HL-60/S4 (cell line): ENCODE measurements around the gene CDH15.

ENCODE experiments used
- in situ Hi-C: fragments of 300-500 bp; cut with MboI; formaldehyde crosslinking; loops from 2 replicates; pipeline ENCODE4 v1.14.3; 2022; ENCODE audit warnings: low sequenced_read_pairs

The CDH15 gene

GRCh38 chr16:89197633-89198416, 26.3 kb downstream of the CDH15 start:
- in situ Hi-C loops = no loop called here

- in situ Hi-C loops = no loop called here
Measured at GRCh38 chr16:89198417-89199240, 27.1 kb downstream of the CDH15 start.

GRCh38 chr16:89199241-89200123, 27.9 kb downstream of the CDH15 start:
- in situ Hi-C loops = no loop called here

- in situ Hi-C loops = no loop called here
Measured at GRCh38 chr16:89200124-89200849, 28.7 kb downstream of the CDH15 start, which contains the start of gene SLC22A31. Gene SLC22A31, minus strand, starts transcription at chr16:89200537. Its CDS starts 36 bp downstream, at chr16:89200501.

GRCh38 chr16:89200850-89201411, 29.4 kb downstream of the CDH15 start:
- in situ Hi-C loops = no loop called here

- in situ Hi-C loops = no loop called here
Measured at GRCh38 chr16:89201439-89202377, 30.2 kb downstream of the CDH15 start.

- in situ Hi-C loops = no loop called here
Measured at GRCh38 chr16:89202422-89203215, 31.1 kb downstream of the CDH15 start.

- in situ Hi-C loops = no loop called here
Measured at GRCh38 chr16:89207993-89208392, 36.4 kb downstream of the CDH15 start.

- in situ Hi-C loops = no loop called here
Measured at GRCh38 chr16:89209522-89210044, 38.0 kb downstream of the CDH15 start.

GRCh38 chr16:89210165-89210903, 38.8 kb downstream of the CDH15 start:
- in situ Hi-C loops = no loop called here

- in situ Hi-C loops = no loop called here
Measured at GRCh38 chr16:89210904-89211515, 39.5 kb downstream of the CDH15 start.

GRCh38 chr16:89216315-89217137, 45.0 kb downstream of the CDH15 start:
- in situ Hi-C loops = no loop called here

- in situ Hi-C loops = no loop called here
Measured at GRCh38 chr16:89217138-89217387, 45.5 kb downstream of the CDH15 start.

- in situ Hi-C loops = no loop called here
Measured at GRCh38 chr16:89217388-89218191, 46.0 kb downstream of the CDH15 start, which contains the start of gene ZNF778. Gene ZNF778, plus strand, starts transcription at chr16:89217703. Its CDS starts 3,425 bp downstream, at chr16:89221128.

GRCh38 chr16:89219365-89219764, 47.8 kb downstream of the CDH15 start:
- in situ Hi-C loops = no loop called here
